GF-D8 (cell line): ENCODE measurements around the gene USP15.

ENCODE experiments used
- DNase-seq: peaks from one replicate; lab custom pipeline; 2025; lab: John Stamatoyannopoulos, UW

The USP15 gene

GRCh38 chr12:62259993-62260732, at the start of gene USP15:
TSS of gene USP15 (plus strand) at chr12:62260404. CDS start at chr12:62260415, 11 bp downstream.
- peak; percentile 87 for DNase-seq

GRCh38 chr12:62210422-62210821, 49.8 kb upstream of the USP15 start:
- DNase-seq, result no peak

- DNase-seq, result peak; percentile 15
Observed at GRCh38 chr12:62211510-62211909, 48.7 kb upstream of the USP15 start.

GRCh38 chr12:62214846-62215245, 45.4 kb upstream of the USP15 start:
- DNase-seq, result peak; percentile 37

GRCh38 chr12:62215506-62215905, 44.7 kb upstream of the USP15 start:
- peak; percentile 70 for DNase-seq

GRCh38 chr12:62217466-62218194, 42.6 kb upstream of the USP15 start:
- DNase-seq, result no peak

- no peak for DNase-seq
Observed at GRCh38 chr12:62221107-62221506, 39.1 kb upstream of the USP15 start.

GRCh38 chr12:62224601-62225000, 35.6 kb upstream of the USP15 start:
- DNase-seq, result no peak

GRCh38 chr12:62227091-62227490, 33.1 kb upstream of the USP15 start:
- no peak for DNase-seq

GRCh38 chr12:62230652-62231051, 29.6 kb upstream of the USP15 start:
- DNase-seq, result no peak

GRCh38 chr12:62232143-62232729, 28.0 kb upstream of the USP15 start:
- no peak for DNase-seq

GRCh38 chr12:62233805-62234204, 26.4 kb upstream of the USP15 start:
- no peak for DNase-seq

GRCh38 chr12:62239571-62239970, 20.6 kb upstream of the USP15 start:
- DNase-seq, result no peak

GRCh38 chr12:62247281-62248045, 12.7 kb upstream of the USP15 start:
- DNase-seq, result no peak

GRCh38 chr12:62248873-62249272, 11.3 kb upstream of the USP15 start:
- DNase-seq, result peak; percentile 30

GRCh38 chr12:62249419-62249818, 10.8 kb upstream of the USP15 start:
- DNase-seq, result no peak

GRCh38 chr12:62250671-62251608, 9.3 kb upstream of the USP15 start:
- peak; percentile 24 for DNase-seq

GRCh38 chr12:62251609-62251958, 8.6 kb upstream of the USP15 start:
- no peak for DNase-seq

GRCh38 chr12:62252576-62252975, 7.6 kb upstream of the USP15 start:
- no peak for DNase-seq

- DNase-seq, result no peak
Observed at GRCh38 chr12:62254967-62255366, 5.2 kb upstream of the USP15 start.

GRCh38 chr12:62256408-62257096, 3.7 kb upstream of the USP15 start:
- peak; percentile 66 for DNase-seq
